Gastroesophageal sphincter (tissue), 3 donors: ENCODE data around the gene CXXC1.

Experiments
- CTCF ChIP-seq, 4 experiments: fragments of 200-600 bp in 2 of 4; fragments of 450-650 bp in 2 of 4; sonication (generic) in 1 of 4; IDR thresholded peaks; one replicate each; pipeline ENCODE4 v1.5.1; 2017 to 2019; ENCODE audit warnings: antibody characterized with exemption in 4 of 4, mild to moderate bottlenecking in 2 of 4, moderate library complexity in 2 of 4
- EP300 ChIP-seq: sonication (generic); formaldehyde crosslinking; IDR thresholded peaks from one replicate; pipeline ENCODE4 v1.6.1; 2017; ENCODE audit warnings: antibody characterized with exemption, mild to moderate bottlenecking
- POLR2A ChIP-seq, 2 donors: fragments of 450-650 bp; IDR thresholded peaks; one replicate each; pipeline ENCODE4 v1.6.1; 2017; ENCODE audit warnings: antibody characterized with exemption in 2 of 2, mild to moderate bottlenecking in 2 of 2, moderate library complexity in 1 of 2

- TF ChIP-seq POLR2A (IDR thresholded peaks at IDR 0.05) = no peak
- no peak for TF ChIP-seq CTCF (IDR thresholded peaks at IDR 0.05)
- TF ChIP-seq EP300 = no peak
Measured at GRCh38 chr18:50327983-50328382, 40.5 kb upstream of the CXXC1 start.
